HG02623 (cell line): ENCODE measurements around the gene IL26.
"Not testable (repeated sequence)": the region's sequence is repeated elsewhere in the genome, so short reads cannot be mapped to it uniquely, and the experiment has no call there.

Experiments used
- ATAC-seq: cut with Tn5 transposase; IDR thresholded peaks from one replicate; pipeline ENCODE4 v1.9.1; 2021; ENCODE audit warnings: moderate library complexity; ENCODE audit not compliant: unreplicated experiment

IL26 gene

GRCh38 chr12:68203460-68203875, 22.1 kb downstream of the IL26 start:
- no peak for ATAC-seq

- no peak for ATAC-seq
Measured at GRCh38 chr12:68200854-68201253, 24.8 kb downstream of the IL26 start.

DNA sequence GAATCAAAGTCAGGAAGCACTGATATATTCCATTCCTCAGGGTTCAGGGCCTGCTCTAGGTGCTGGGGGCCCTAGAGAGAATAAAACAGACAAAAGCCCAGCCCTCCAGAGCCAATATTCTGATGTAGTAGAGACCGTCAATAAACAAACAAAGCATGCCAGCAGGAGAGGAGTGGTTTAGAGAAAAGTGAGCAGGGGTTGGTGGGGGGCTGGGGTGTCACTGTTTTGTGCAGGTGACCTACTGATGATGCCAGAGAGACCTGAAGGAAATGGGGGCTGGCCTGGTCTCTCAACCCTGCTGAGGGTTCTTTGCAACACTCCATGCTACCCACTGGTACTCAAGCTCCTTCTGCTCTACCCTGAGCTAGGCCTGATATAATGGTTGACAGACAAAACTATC, 26.5 kb downstream of the IL26 start:
- ATAC-seq = no peak

- no peak for ATAC-seq
Measured at GRCh38 chr12:68198507-68199086, 27.0 kb downstream of the IL26 start.

GRCh38 chr12:68190301-68190700, 35.3 kb downstream of the IL26 start:
- no peak for ATAC-seq

DNA sequence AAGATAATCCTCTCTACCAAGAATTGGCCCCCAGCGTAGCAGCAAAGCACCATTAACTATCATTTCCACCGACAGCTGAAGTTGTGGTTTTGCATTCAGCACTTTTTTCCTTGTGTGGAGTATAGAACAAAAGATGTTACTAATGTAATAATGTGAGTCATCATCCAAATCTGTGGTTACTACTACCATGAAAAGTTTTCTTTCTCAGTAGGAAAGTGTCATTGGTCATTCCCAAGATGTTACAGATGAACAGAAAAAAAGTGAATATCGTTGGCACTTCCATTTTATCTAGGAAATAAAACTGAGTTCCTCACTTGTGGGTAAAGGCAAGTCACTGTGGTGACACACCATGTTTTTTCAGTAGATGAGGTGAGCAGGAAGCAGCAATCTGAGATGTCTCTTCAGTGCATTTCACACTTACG, 35.8 kb downstream of the IL26 start:
- ATAC-seq = no peak

DNA sequence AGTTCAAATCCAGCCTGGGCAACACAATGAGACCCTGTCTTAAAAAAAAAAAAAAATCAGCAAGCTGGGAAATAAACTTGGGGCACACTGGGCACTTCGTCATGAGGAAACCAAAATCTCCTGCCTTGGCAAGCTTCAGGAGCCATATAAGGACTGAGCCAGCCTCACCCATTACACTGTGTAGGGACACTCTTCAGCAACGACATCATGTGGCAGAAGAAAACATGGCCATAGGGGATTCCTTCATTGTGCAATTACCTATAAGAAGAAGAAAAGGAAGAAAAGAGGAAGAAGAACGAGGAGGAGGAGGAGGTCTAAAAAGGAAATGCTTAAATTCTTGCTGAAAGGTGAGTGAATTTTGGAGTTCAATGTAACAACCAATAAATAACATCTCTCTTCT, 40.0 kb downstream of the IL26 start:
- ATAC-seq = no peak

DNA sequence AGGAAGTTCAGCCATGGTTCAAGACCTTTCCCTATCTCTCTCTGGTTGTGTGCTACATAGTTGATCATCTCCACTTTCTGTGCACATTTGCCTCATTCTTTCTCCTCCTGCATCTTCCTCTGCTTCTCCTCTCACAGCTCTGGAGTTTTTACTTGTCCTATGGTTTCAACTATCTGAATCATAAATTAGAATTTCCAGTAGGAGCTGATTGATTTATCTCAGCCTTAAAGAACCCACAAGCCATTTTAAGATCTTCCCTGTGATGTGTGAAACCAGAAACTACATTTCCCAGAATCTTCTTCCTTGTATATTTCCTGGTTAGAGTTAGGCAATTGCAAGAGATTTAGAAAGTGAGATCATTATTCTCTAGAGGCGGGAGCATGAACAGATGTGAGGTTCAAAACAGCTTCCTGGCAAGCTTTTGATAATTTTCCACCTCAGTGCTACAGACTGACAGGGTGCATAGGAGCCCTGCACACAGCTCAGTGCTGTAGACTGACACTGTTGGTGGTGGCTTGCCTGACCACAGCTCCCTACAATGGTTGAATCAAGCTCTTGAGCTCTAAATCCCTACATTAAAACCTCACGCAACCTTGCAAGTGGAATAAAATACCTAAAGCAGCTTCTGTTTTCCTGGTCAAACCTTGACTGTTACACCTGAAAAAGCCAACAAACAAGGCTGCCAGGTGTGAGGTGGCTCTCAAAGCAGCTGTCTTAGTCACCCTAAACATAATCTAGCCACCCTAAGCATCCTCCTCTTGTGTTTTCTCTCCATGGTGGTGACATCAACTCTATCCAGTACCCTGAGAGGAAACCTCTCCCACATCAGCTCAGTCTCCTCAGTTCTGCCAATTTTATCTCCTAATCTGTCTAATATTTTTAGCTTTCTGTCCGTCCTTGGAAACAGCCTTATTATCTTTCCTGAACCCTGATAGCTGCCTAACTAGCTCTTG, 44.5 kb downstream of the IL26 start:
- ATAC-seq = no peak

- no peak for ATAC-seq
Measured at GRCh38 chr12:68178774-68179439, 46.7 kb downstream of the IL26 start.

DNA sequence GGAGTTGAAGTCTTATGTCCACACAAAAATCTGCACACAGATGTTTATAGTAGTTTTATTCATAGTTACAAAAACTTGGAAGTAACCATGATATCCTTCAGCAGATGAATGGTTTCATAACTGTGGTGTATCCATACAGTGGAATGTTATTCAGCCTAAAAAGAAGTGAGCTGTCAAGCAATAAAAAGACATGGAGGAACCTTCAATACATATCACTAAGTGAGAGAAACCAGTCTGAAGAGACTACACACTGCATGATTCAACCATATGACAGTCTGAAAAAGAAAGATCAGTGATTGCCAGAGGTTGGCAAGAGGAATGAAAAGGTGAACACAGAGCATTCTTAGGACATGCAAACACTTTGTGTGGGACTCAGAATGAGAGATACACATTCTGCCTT, 47.4 kb downstream of the IL26 start:
- ATAC-seq = no peak

DNA sequence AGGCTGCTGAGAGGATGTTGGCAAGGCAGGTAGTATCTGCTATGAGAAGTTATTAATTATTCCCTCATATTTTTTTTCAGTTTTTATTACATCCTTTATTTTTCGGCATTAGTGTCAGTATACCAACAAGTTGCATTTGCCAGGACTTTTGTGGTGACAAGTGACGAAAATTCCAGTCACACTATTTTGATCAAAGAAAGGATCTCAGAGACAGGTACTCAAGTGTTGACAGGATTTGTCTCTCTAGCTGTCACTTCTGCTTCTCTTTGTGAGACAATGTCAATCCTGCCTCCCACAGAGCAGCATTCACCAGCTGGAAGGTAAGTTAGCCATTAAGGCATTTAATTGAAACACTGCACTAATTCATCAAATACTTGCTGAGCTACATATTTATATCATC, 48.0 kb downstream of the IL26 start:
- ATAC-seq = no peak

DNA sequence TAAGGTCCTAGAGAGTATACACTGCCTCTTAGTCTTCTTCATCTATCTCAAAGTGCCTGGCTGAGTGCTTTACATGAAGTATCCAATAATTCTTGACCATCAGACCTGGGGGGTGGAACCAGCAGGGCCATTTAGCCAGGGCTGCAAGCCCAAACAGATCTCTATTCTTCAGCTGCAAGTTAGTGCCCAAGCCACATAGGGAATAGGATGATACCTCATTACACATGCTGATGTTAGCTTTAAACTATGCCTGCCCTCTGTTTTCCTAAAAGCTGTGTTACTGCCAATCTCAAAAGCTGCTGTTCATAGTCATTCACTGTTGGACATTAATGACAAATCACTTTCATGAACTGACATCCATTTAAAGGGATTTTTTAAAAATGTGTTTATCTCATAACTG, 49.4 kb downstream of the IL26 start:
- ATAC-seq = no peak

GRCh38 chr12:68175557-68176061, 50.0 kb downstream of the IL26 start:
- peak; percentile 91 for ATAC-seq

DNA sequence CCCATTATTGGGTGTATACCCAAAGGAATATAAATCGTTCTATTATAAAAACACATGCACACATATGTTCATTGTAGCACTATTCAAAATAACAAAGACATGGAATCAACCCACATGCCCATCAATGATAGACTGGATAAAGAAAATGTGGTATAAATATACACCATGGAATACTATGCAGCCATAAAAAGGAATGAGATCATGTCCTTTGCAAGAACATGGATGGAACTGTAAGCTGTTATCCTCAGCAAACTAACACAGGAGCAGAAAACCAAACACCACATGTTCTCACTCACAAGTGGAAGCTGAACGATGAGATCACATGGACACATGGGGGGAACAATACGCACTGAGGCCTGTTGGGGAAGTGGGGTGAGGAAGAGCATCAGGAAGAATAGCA, 50.8 kb downstream of the IL26 start:
- not testable (repeated sequence) for ATAC-seq

GRCh38 chr12:68173792-68174191, 51.8 kb downstream of the IL26 start:
- ATAC-seq = no peak

GRCh38 chr12:68170726-68171125, 54.9 kb downstream of the IL26 start:
- no peak for ATAC-seq

GRCh38 chr12:68169213-68169889, 56.3 kb downstream of the IL26 start:
- no peak for ATAC-seq

DNA sequence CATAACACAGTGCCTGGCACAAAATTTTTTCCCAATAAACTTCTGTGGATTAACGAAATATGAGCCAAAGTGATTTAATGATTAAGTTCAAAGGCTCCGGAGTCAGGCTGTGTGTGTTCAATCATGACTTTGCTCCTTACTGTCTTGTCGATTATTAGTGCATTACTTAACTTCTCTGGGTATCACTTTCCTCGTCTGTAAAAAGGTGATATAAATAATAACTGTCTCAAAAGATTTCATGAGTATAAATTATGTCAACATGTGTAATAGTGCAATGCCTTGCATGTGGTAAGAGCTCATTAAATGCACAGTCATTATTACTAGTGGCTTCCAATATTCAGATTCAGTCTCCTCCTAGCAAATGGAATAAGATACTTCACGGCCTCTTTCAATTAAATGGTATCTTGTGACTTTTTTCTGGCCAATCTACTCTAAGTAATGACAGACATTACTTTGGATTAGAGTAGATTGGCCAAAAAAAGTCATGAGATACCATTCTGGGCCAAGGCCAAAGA, 59.2 kb downstream of the IL26 start:
- ATAC-seq = no peak

- ATAC-seq = peak; percentile 64
Measured at GRCh38 chr12:68163560-68164081, 62.0 kb downstream of the IL26 start.

GRCh38 chr12:68162374-68162773, 63.2 kb downstream of the IL26 start:
- ATAC-seq = no peak
